ENCODE results near the gene MEI4.

The MEI4 gene

GRCh38 chr6:77972334-77972733, 319.5 kb downstream of the MEI4 start:
- no peaks in the 10 kb centered on the region for H3K36me3 ChIP-seq (replicated peaks)
- DNase-seq = no peak
- TF ChIP-seq, protein P1, sequence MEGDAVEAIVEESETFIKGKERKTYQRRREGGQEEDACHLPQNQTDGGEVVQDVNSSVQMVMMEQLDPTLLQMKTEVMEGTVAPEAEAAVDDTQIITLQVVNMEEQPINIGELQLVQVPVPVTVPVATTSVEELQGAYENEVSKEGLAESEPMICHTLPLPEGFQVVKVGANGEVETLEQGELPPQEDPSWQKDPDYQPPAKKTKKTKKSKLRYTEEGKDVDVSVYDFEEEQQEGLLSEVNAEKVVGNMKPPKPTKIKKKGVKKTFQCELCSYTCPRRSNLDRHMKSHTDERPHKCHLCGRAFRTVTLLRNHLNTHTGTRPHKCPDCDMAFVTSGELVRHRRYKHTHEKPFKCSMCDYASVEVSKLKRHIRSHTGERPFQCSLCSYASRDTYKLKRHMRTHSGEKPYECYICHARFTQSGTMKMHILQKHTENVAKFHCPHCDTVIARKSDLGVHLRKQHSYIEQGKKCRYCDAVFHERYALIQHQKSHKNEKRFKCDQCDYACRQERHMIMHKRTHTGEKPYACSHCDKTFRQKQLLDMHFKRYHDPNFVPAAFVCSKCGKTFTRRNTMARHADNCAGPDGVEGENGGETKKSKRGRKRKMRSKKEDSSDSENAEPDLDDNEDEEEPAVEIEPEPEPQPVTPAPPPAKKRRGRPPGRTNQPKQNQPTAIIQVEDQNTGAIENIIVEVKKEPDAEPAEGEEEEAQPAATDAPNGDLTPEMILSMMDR (IDR thresholded peaks at IDR 0.05; ENCODE audit: low read depth, low read length, missing control alignments) = no peak
- H3K27me3 ChIP-seq (replicated peaks) = no peaks in the 10 kb centered on the region
- in situ Hi-C loops (cut with HindIII; ENCODE audit: low pct_ligation_motif_present, low sequenced_read_pairs) = no loop called here
- H3K4me3 ChIP-seq (ENCODE audit: low read depth, low read length) = no peak overlapping the region
- H3K27ac ChIP-seq = no peak overlapping the region

Data from brain microvascular endothelial cell (primary cell).